Fibroblast of skin of back (primary cell): Measurements from ENCODE around the gene RAX2. TPM values are rescaled to one million over a fixed set of nuclear protein-coding genes. Genes with fewer than 3 reads are reported as not detected.
A peak's percentile ranks its signal among the peaks of the same experiment; 100 is the strongest.
"Not testable (repeated sequence)": the region's sequence is repeated elsewhere in the genome, so short reads cannot be mapped to it uniquely, and the experiment has no call there.

Experiments
- DNase-seq: peaks from one replicate; pipeline ENCODE4 v3.0.0-alpha.2; 2013
- polyA plus RNA-seq, 2 experiments: library from polyadenylated mRNA; unstranded; fragments of 120-200 nt; gene quantifications; one replicate each; pipeline ENCODE4 v1.2.1, GENCODE V29; 2013; ENCODE audit not compliant: insufficient read length in 2 of 2

Gene RAX2
- polyA plus RNA-seq (2013, experiment 1 of 2; ENCODE audit: insufficient read length), result not detected
- polyA plus RNA-seq (2013, experiment 2 of 2; ENCODE audit: insufficient read length), result not detected

GRCh38 chr19:3771906-3772455 lies at the start of gene RAX2:
Gene RAX2 (minus strand): TSS chr19:3772228. CDS start chr19:3771742, 486 bp downstream.
- DNase-seq, result no peak

- no peak for DNase-seq
Observed at GRCh38 chr19:3821156-3821555, 49.1 kb upstream of the RAX2 start.

- no peak for DNase-seq
Observed at GRCh38 chr19:3819989-3820388, 48.0 kb upstream of the RAX2 start.

- no peak for DNase-seq
Observed at GRCh38 chr19:3818918-3819317, 46.9 kb upstream of the RAX2 start.

- DNase-seq, result peak; percentile 42
Observed at GRCh38 chr19:3818466-3818865, 46.4 kb upstream of the RAX2 start.

GRCh38 chr19:3817761-3818160 lies 45.7 kb upstream of the RAX2 start:
- DNase-seq, result no peak

- DNase-seq, result no peak
Observed at GRCh38 chr19:3816566-3817218, 44.7 kb upstream of the RAX2 start.

- DNase-seq, result not testable (repeated sequence)
Observed at GRCh38 chr19:3816148-3816547, 44.1 kb upstream of the RAX2 start.

- no peak for DNase-seq
Observed at GRCh38 chr19:3814648-3815047, 42.6 kb upstream of the RAX2 start.

- DNase-seq, result no peak
Observed at GRCh38 chr19:3813473-3814392, 41.7 kb upstream of the RAX2 start.

- no peak for DNase-seq
Observed at GRCh38 chr19:3810708-3811355, 38.8 kb upstream of the RAX2 start.

GRCh38 chr19:3809881-3810707 lies 38.1 kb upstream of the RAX2 start:
- DNase-seq, result no peak

GRCh38 chr19:3808420-3809143 lies 36.6 kb upstream of the RAX2 start:
- DNase-seq, result no peak

GRCh38 chr19:3807574-3808354 lies 35.7 kb upstream of the RAX2 start:
- DNase-seq, result no peak

GRCh38 chr19:3807131-3807480 lies 35.1 kb upstream of the RAX2 start:
- no peak for DNase-seq

GRCh38 chr19:3805859-3806258 lies 33.8 kb upstream of the RAX2 start:
- no peak for DNase-seq

- DNase-seq, result no peak
Observed at GRCh38 chr19:3804429-3804828, 32.4 kb upstream of the RAX2 start.

GRCh38 chr19:3803986-3804385 lies 32.0 kb upstream of the RAX2 start:
- no peak for DNase-seq

GRCh38 chr19:3803114-3803888 lies 31.3 kb upstream of the RAX2 start:
- DNase-seq, result no peak
